GM19455 (cell line): Measurements from ENCODE around the gene TMX4.
"Not testable (repeated sequence)": the region's sequence is repeated elsewhere in the genome, so short reads cannot be mapped to it uniquely, and the experiment has no call there.

Experiments used
- ATAC-seq: cut with Tn5 transposase; IDR thresholded peaks from one replicate; pipeline ENCODE4 v1.9.1; 2021; ENCODE audit not compliant: unreplicated experiment

The TMX4 gene

GRCh38 chr20:7971536-7972280, 47.9 kb downstream of the TMX4 start:
- no peak for ATAC-seq

- ATAC-seq, result no peak
These were observed 52.2 kb downstream of the TMX4 start for GRCh38 chr20:7967199-7967844.

GRCh38 chr20:7966176-7966575, 53.4 kb downstream of the TMX4 start:
- ATAC-seq, result no peak

GRCh38 chr20:7959484-7959883, 60.1 kb downstream of the TMX4 start:
- no peak for ATAC-seq

GRCh38 chr20:7956561-7956960, 63.0 kb downstream of the TMX4 start:
- ATAC-seq, result not testable (repeated sequence)

- ATAC-seq, result no peak
These were observed 69.2 kb downstream of the TMX4 start for GRCh38 chr20:7950387-7950786.

- ATAC-seq, result no peak
These were observed 75.7 kb downstream of the TMX4 start for GRCh38 chr20:7943891-7944290.

GRCh38 chr20:7940341-7940740, 79.2 kb downstream of the TMX4 start, which contains the start of gene HAO1:
TSS of gene HAO1 (minus strand) at chr20:7940458. CDS start at chr20:7940422, 36 bp downstream.
- ATAC-seq, result no peak

- ATAC-seq, result no peak
These were observed 79.9 kb downstream of the TMX4 start for GRCh38 chr20:7939663-7940062.

- ATAC-seq, result no peak
These were observed 81.5 kb downstream of the TMX4 start for GRCh38 chr20:7938058-7938457.

GRCh38 chr20:7937328-7937727, 82.2 kb downstream of the TMX4 start:
- no peak for ATAC-seq

- no peak for ATAC-seq
These were observed 84.5 kb downstream of the TMX4 start for GRCh38 chr20:7935027-7935551.

GRCh38 chr20:7933346-7933745, 86.2 kb downstream of the TMX4 start:
- ATAC-seq, result no peak

GRCh38 chr20:7930343-7930742, 89.2 kb downstream of the TMX4 start:
- no peak for ATAC-seq
